ENCODE measurements around the gene SLC9B2. TPM values are rescaled to one million over a fixed set of nuclear protein-coding genes. Genes with fewer than 3 reads are reported as not detected.

SLC9B2 gene
- total RNA-seq, 6 donors from 2014 or later: 1.00 to 18.9 (median 4.3) TPM

- whole genome bisulfite sequencing, 2 donors: 98% methylated on average over 2 of the region's 2 CpGs
- H3K36me3 ChIP-seq: peaks cover 4 to 77% (median 34%) of the 10 kb centered on the region in 4 donors
- ATAC-seq (ENCODE audit: low FRiP score in 2 of 2): no peak
- no peak for DNase-seq
- no peak overlapping the region for H3K4me3 ChIP-seq
- H3K27me3 ChIP-seq: no peaks in the 10 kb centered on the region
- H3K27ac ChIP-seq: no peak overlapping the region
- no peaks in the 10 kb centered on the region for H3K4me1 ChIP-seq
- no peaks in the 10 kb centered on the region for H3K9me3 ChIP-seq
- TF ChIP-seq POLR2AphosphoS5 (IDR thresholded peaks at IDR 0.05) (no peak), EP300 (IDR thresholded peaks at IDR 0.05) (no peak), POLR2A (IDR thresholded peaks at IDR 0.05) (no peak), CTCF (IDR thresholded peaks at IDR 0.05) (no peak)
These were observed 9.1 kb upstream of the SLC9B2 start for GRCh38 chr4:103085555-103086196.

DNA sequence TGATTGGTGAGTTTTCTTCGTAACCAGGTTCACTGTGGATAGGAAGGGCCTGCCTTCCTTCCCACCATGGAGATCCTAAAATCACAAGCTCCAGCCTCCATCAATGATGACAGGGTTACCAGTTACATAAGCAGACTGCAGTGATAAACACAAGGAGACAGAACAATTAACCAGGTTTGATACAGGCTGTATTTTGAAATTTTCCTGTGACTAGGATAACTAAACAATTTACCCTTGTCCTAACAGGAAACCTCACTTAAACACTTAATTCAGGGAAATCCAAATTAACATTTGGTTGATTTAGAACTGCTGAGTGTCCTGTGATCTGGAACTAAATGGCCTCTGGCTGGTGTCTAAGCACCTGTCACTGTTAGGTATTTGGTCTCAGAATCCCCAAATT, 3.1 kb upstream of the SLC9B2 start:
- TF ChIP-seq CTCF (IDR thresholded peaks at IDR 0.05): no peak
- no peak for TF ChIP-seq EP300 (IDR thresholded peaks at IDR 0.05)
- TF ChIP-seq POLR2A (IDR thresholded peaks at IDR 0.05): no peak
- no peak for TF ChIP-seq POLR2AphosphoS5 (IDR thresholded peaks at IDR 0.05)
- Histone ChIP-seq H3K36me3 (peaks cover 0 to 20% (median 6%) of the 10 kb centered on the region in 4 donors), H3K9me3 (no peaks in the 10 kb centered on the region), H3K4me3 (no peak overlapping the region), H3K4me1 (peaks cover 5 to 23% (median 11%) of the 10 kb centered on the region in 4 donors), H3K27ac (no peak overlapping the region), H3K27me3 (no peaks in the 10 kb centered on the region)
- WGBS, 2 donors: 97 to 100% methylated on average over 1 of the region's 1 CpG
- no peak for ATAC-seq (ENCODE audit: low FRiP score in 2 of 2)
- DNase-seq: no peak

DNA sequence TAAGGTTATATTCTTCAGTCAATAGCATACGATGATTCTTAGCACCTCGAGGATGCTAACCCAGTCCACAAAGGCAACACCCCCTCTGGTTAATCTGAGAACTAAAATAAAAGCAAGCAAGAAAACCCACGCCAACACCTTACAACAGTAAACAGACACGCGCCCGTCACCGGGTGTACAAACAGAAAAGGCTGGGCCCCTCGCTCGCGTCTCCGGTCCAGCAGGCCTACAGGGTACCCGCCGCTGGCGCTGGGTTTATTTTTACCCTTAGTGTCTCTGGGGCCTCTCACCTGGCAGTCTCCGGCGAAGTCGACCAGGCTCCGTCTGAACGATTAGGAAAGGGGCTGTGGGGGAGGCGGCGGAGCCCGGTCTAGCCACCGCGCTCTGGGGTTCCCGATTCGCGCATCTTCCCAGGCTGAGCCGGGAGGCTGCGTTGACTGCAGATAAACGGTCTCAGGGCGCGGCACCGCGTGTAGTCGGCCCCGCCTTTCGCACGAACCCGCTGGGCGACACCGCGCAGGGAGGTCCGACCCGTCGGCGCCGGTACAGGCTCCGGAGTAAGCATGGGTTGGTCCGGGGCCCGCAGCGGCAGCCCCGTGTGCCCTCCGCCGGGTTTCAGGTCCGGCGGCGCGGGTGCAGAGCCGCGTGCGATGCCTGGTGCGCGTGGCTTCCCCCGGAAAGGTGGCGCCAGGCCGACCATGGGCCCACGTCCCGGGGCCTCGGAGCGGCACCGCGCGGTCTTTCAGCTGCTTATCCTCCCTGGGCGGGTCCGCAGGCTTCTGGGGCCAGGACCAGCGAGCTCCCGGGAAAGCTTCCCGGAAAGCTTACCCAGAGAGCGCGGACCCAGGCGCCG, 441 bp downstream of the SLC9B2 start:
- DNase-seq: peak; percentile 41 to 93

GRCh38 chr4:103075435-103075893, 1.1 kb downstream of the SLC9B2 start:
- WGBS, 2 donors: 37 to 39% methylated on average over 4 of the region's 4 CpGs
- no peak for ATAC-seq (ENCODE audit: low FRiP score in 2 of 2)
- no peak for DNase-seq
- Histone ChIP-seq H3K36me3 (peaks cover 0 to under 1% (median 0%) of the 10 kb centered on the region in 4 donors), H3K4me3 (peak overlapping the region; percentile 29 to 78 (median 66)), H3K27me3 (no peaks in the 10 kb centered on the region), H3K9me3 (no peaks in the 10 kb centered on the region), H3K4me1 (peaks cover 5 to 23% (median 11%) of the 10 kb centered on the region in 4 donors), H3K27ac (peak overlapping the region in 2 of 4 donors; percentile 78 to 82)
- TF ChIP-seq POLR2A (IDR thresholded peaks at IDR 0.05): no peak
- no peak for TF ChIP-seq POLR2AphosphoS5 (IDR thresholded peaks at IDR 0.05)
- no peak for TF ChIP-seq EP300 (IDR thresholded peaks at IDR 0.05)

More for the DNA sequence above, 441 bp downstream of the SLC9B2 start:
- H3K4me3 ChIP-seq: peak overlapping the region; percentile 29 to 78 (median 66)
- H3K27ac ChIP-seq: peak overlapping the region; percentile 71 to 83 (median 80)
- peak; percentile 82 to 92 for ATAC-seq (ENCODE audit: low FRiP score in 2 of 2)
- WGBS, 2 donors: 2% methylated on average over 28 to 43 of the region's 82 CpGs
- H3K27me3 ChIP-seq: no peaks in the 10 kb centered on the region
- H3K36me3 ChIP-seq: peaks cover 0 to 7% (median under 1%) of the 10 kb centered on the region in 4 donors
- TF ChIP-seq POLR2A (IDR thresholded peaks at IDR 0.05): peak in 2 of 4 donors; percentile 16 to 37
- TF ChIP-seq POLR2AphosphoS5 (IDR thresholded peaks at IDR 0.05): peak; percentile 12 to 29
- TF ChIP-seq CTCF (IDR thresholded peaks at IDR 0.05): no peak
- peaks cover 5 to 23% (median 11%) of the 10 kb centered on the region in 4 donors for H3K4me1 ChIP-seq
- H3K9me3 ChIP-seq: no peaks in the 10 kb centered on the region

Measured in upper lobe of left lung (tissue), 6 donors.